Testis (tissue), 3 donors: ENCODE data around the gene TNFSF8. TPM values are rescaled to one million over a fixed set of nuclear protein-coding genes. Genes with fewer than 3 reads are reported as not detected.

Experiments used
- DNase-seq: peaks from one replicate; pipeline ENCODE4 v3.0.0-alpha.2; 2019
- H3K27ac ChIP-seq, 2 donors: fragments of 200-600 bp; sonication (generic); one replicate each; pipeline ENCODE4 v1.5.1; 2019
- H3K27me3 ChIP-seq: fragments of 200-600 bp; sonication (generic); one replicate; pipeline ENCODE4 v1.5.1; 2019
- H3K36me3 ChIP-seq: fragments of 200-600 bp; sonication (generic); one replicate; pipeline ENCODE4 v1.5.1; 2017; ENCODE audit warnings: low read depth; ENCODE audit errors: missing control alignments
- H3K4me1 ChIP-seq: fragments of 200-600 bp; sonication (generic); one replicate; pipeline ENCODE4 v1.5.1; 2019
- H3K4me3 ChIP-seq, 2 donors: fragments of 200-600 bp; sonication (generic); one replicate each; pipeline ENCODE4 v1.5.1; 2017 to 2019
- H3K9me3 ChIP-seq: fragments of 200-600 bp; sonication (generic); one replicate; pipeline ENCODE4 v1.5.1; 2017
- POLR2A ChIP-seq: fragments of 450-650 bp; IDR thresholded peaks from one replicate; pipeline ENCODE4 v1.6.1; 2017; ENCODE audit warnings: antibody characterized with exemption, mild to moderate bottlenecking, moderate library complexity
- WGBS, 2 donors: methylation state at CpG; one replicate each; pipeline ENCODE4 v1.1.5; 2018; 5-methylcytosine and 5-hydroxymethylcytosine counted together
- intact Hi-C: fragments of 100-400 bp; cut with DNase I; formaldehyde crosslinking; loops from one replicate; pipeline ENCODE4 v1.15.1; 2023; ENCODE audit warnings: low total_unique reads
- polyA plus RNA-seq: library from polyadenylated mRNA; stranded (reverse); fragments of 350-450 nt; fragmentation: Illumina TruSeq; extraction: RNeasy Lipid Tissue Mini Kit (QIAGEN cat#74804); gene quantifications from one replicate; pipeline ENCODE4 v1.2.3, GENCODE V29; 2014; ENCODE audit warnings: low read depth, low replicate concordance; ENCODE audit not compliant: insufficient read depth
- total RNA-seq, 2 donors: library from RNA; depleted of rRNA; stranded (reverse); fragments of >200 nt; gene quantifications; one replicate each; pipeline ENCODE4 v1.2.3, GENCODE V29; 2016
- TF ChIP-seq, protein P1 (sequence below), 3 experiments: fragments of 450-650 bp in 2 of 3; fragments of 200-600 bp in 1 of 3; sonication (generic) in 1 of 3; IDR thresholded peaks; one replicate each; pipeline ENCODE4 v1.5.1; 2016 to 2019; ENCODE audit warnings: antibody characterized with exemption in 3 of 3, mild to moderate bottlenecking in 2 of 3, moderate library complexity in 1 of 3

TNFSF8 gene
- total and polyA plus RNA-seq, 3 donors from 2014 or later, result 0.63 to 1.3 (median 1.1) TPM

DNA sequence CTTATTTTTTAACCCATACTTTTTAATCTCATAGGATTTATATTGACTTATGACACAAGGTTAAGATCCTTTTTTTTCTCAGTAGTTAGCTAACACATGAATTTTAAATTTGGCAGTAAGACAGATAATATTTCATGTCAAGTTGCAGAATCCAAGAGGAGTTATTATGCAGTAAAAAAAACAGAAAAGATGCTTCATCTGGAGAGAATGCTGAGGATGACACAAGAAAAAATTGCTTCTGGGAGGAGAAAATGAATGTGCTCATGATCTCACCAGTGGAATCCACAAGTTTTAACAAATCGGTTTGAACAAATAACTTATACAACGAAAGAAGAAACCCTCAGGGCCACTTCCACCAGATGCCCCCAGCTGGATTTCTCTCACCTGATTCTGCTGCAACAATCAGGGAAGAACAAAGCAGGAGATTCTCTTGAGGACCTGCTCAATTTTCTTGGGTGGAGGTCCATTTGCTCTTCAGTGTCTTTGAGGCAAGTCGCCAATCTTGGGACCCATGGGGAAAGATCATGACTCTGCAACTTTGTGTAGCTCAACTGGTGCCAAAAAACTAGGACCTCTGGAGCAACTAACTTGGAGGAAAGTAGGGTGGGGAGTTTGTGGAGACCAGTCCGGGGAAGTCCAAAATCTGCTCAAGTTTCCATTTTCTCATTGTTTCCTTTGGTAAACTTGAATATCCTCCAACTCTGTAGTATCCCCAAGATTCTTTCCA, 74.0 kb downstream of the TNFSF8 start:
- 84 to 87% methylated on average over 4 of the region's 4 CpGs for WGBS, 2 donors

DNA sequence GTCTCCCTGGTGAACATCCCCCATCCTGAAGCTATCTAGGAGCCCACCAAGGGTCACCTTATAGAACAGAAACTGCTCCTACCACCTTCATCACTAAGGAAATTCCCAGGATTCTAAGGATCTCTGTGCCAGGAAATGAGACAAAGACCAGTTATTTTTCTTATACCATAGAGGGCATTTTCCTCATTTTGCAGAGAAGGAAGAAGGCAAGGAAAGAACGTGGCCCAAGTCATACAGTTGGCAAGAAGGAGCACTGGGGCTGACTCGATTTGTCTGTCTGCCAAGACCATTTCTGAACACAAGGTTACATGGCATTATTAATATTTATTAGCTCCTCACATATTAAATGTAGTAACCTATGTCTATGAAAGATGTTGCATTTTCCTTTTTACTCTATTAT, 74.9 kb downstream of the TNFSF8 start:
- TF ChIP-seq, protein P1, sequence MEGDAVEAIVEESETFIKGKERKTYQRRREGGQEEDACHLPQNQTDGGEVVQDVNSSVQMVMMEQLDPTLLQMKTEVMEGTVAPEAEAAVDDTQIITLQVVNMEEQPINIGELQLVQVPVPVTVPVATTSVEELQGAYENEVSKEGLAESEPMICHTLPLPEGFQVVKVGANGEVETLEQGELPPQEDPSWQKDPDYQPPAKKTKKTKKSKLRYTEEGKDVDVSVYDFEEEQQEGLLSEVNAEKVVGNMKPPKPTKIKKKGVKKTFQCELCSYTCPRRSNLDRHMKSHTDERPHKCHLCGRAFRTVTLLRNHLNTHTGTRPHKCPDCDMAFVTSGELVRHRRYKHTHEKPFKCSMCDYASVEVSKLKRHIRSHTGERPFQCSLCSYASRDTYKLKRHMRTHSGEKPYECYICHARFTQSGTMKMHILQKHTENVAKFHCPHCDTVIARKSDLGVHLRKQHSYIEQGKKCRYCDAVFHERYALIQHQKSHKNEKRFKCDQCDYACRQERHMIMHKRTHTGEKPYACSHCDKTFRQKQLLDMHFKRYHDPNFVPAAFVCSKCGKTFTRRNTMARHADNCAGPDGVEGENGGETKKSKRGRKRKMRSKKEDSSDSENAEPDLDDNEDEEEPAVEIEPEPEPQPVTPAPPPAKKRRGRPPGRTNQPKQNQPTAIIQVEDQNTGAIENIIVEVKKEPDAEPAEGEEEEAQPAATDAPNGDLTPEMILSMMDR (IDR thresholded peaks at IDR 0.05), result no peak
- no peak for TF ChIP-seq POLR2A
- no peak for DNase-seq

More for the DNA sequence above, 74.0 kb downstream of the TNFSF8 start:
- Histone ChIP-seq H3K27me3 (no peaks in the 10 kb centered on the region), H3K4me1 (no peaks in the 10 kb centered on the region), H3K36me3 (no peaks in the 10 kb centered on the region), H3K27ac (no peak overlapping the region), H3K9me3 (no peaks in the 10 kb centered on the region), H3K4me3 (no peak overlapping the region)
- DNase-seq, result no peak
- no peak for TF ChIP-seq POLR2A
- TF ChIP-seq, protein P1 (IDR thresholded peaks at IDR 0.05), result no peak
- intact Hi-C loops, result no loop called here

DNA sequence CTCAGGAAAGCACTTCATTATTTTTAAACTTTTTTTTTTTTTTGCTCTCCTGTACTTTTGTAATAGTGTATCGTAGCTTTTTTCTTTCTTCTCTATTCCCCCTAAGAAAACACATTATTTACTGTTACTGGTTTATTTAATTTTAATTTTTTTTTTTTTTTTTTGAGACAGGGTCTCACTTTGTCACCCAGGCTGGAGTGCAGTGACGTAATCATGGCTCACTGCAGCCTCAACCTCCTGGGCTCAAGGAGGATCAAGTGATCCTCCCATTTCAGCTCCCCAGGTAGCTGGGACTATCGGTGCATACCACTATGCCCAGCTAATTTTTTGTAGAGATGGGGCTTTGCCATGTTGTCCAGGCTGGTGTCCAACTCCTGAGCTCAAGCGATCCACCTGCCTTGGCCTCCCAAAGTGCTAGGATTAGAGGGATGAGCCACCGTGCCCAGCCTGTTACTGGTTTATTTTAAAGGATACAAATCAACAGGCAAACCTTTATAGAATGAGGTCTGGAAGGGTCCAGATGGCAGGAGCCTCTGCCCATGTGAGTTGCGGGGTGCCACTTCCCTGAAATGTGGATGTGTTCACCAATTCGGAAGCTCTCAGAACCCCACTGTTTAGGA, 75.5 kb downstream of the TNFSF8 start:
- H3K4me1 ChIP-seq, result no peaks in the 10 kb centered on the region
- TF ChIP-seq, protein P1 (IDR thresholded peaks at IDR 0.05), result no peak
- TF ChIP-seq POLR2A, result no peak
- intact Hi-C loops, result no loop called here

More for the DNA sequence above, 74.9 kb downstream of the TNFSF8 start:
- intact Hi-C loops, result no loop called here
- no peak overlapping the region for H3K4me3 ChIP-seq
- 64 to 71% methylated on average over 2 of the region's 2 CpGs for WGBS, 2 donors
- no peaks in the 10 kb centered on the region for H3K36me3 ChIP-seq
- no peaks in the 10 kb centered on the region for H3K27me3 ChIP-seq
- H3K4me1 ChIP-seq, result no peaks in the 10 kb centered on the region
- no peaks in the 10 kb centered on the region for H3K9me3 ChIP-seq
- H3K27ac ChIP-seq, result no peak overlapping the region

DNA sequence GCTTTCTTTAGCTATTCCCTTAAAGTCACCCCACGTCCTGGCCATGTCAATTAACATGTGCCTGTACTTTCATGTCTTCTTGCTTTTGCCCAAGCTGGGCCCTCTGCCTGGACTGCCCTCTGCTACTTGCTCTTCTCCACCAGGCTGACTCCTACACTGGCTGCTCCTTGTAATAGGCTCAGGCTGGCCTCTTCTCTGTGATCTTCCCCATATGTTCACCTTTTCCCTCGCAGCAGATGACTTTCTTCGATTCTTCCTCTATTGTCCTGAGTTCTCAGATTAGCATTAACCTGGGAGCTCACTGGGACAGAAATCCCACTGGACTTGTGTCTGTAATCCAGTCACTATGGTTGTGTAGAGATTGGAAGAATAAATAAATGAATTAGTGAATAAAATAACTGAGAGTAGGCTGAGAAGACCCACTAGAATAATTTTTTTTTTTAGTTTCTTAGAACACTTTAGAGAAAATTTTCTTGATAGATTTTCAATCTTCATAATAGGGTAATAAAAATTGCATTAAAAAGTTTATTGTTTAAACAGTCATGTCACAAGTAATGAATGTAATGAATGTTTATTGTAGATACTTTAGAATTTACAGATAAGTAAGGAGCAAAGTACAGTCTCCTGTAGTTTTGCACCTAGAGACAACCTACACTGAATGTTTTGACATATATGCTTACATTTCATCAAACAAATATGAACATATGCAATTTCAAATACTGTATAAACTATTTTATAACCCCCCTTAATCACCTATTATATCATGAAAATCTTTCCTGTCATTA, 77.1 kb downstream of the TNFSF8 start:
- no peak overlapping the region for H3K4me3 ChIP-seq
- intact Hi-C loops, result no loop called here
- no peaks in the 10 kb centered on the region for H3K27me3 ChIP-seq
- no peak for DNase-seq
- H3K4me1 ChIP-seq, result no peaks in the 10 kb centered on the region
- H3K27ac ChIP-seq, result no peak overlapping the region
- no peaks in the 10 kb centered on the region for H3K36me3 ChIP-seq
- H3K9me3 ChIP-seq, result no peaks in the 10 kb centered on the region
- 83 to 85% methylated on average over 3 of the region's 3 CpGs for WGBS, 2 donors
- TF ChIP-seq, protein P1 (IDR thresholded peaks at IDR 0.05), result no peak
- TF ChIP-seq POLR2A, result no peak

More for the DNA sequence above, 75.5 kb downstream of the TNFSF8 start:
- Histone ChIP-seq H3K27me3 (no peaks in the 10 kb centered on the region), H3K36me3 (no peaks in the 10 kb centered on the region), H3K27ac (no peak overlapping the region), H3K9me3 (no peaks in the 10 kb centered on the region), H3K4me3 (no peak overlapping the region)
- no peak for DNase-seq
- 92 to 93% methylated on average over 7 of the region's 7 CpGs for WGBS, 2 donors
